ENCODE data around the gene COL9A3.

Gene COL9A3

DNA sequence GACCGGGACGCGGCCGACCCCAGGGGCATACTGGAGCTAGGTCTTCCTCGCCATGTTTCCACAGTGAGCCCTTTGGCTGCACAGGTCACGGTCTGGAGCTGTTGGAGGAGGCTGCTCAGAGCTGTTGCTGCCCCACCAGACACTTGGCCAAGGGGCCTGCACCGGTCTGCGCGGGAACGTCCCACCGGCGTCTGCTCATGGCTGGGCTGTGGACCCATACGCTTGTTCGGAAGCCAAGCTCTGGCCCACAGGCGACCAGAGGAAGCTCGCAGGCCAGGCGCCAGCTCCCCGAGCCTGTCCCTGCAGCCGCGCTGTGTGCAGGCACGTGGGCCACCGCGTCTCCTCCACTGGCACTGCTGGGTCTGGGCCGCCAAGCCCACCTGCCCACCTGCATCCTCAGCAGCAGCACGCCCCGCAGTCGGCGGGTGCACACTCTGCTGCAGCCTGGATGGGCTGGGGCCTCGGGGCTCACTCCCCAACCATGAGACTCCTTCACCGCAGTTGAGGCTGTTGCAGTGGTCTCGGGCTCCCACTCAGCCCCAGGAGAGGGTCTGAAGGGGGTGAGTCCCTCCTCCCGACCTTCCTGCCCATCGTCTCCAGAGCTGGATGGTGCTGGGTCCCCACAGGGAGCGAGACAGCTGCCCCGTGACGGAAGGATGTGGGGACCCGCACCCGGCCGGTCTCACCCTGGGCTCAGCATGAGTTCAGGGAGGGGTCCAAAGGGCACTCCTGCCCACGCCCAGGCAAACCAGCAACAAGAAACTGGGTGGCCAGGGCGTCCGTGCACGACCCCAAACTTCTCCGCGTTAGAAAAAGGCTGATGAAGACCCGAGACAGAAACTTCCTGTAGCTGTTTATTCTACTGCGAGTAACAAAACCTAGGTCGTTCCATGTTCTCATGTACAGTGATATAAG lies 60.3 kb downstream of the COL9A3 start:
- DNase-seq (ENCODE audit: extremely low read depth in 1 of 2, low read depth in 1 of 2), result no peak

- DNase-seq (ENCODE audit: extremely low read depth in 1 of 2, low read depth in 1 of 2), result no peak
These were observed 61.6 kb downstream of the COL9A3 start for GRCh38 chr20:62878244-62879038.

- no peak for DNase-seq (ENCODE audit: extremely low read depth in 1 of 2, low read depth in 1 of 2)
These were observed 62.7 kb downstream of the COL9A3 start for GRCh38 chr20:62879275-62880146.

- DNase-seq (ENCODE audit: extremely low read depth in 1 of 2, low read depth in 1 of 2), result no peak
These were observed 63.5 kb downstream of the COL9A3 start for GRCh38 chr20:62880147-62880934.

DNA sequence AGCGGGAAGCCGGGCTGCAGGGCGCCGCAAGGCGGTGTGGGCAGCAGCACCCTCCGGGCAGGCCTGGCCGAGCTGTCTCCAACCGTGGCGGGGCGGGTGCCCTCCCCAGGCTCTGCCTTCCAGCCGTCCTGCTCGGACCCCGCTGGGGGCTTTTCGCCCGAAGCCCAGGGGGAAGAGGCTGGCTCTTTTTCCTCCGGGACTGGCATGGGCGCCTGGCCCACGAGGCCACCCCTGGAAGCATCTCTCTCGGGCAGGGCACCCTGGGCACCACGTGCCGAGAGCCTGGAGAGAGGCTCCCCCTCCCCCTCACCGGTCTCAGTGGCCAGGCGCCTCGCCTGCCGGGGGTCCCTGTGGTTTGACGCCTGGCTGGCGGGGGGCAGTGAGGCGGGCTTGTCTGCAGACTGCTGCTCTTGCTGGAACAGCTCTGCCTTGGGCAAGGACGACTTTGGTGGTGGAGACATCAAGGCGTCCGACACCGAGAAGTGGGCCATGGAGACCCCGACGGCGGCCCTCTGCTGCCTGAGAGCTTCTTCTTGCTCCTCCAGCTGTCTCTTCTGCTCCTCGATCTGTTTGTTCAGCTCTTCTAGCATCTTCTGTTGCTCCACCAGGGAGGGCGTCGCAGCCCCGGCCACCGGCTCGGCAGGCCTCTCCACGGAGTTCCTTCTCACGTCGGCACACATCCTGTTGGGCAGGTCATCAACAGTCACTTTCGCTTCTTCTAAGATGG lies 64.2 kb downstream of the COL9A3 start:
- no peak for DNase-seq (ENCODE audit: extremely low read depth in 1 of 2, low read depth in 1 of 2)

DNA sequence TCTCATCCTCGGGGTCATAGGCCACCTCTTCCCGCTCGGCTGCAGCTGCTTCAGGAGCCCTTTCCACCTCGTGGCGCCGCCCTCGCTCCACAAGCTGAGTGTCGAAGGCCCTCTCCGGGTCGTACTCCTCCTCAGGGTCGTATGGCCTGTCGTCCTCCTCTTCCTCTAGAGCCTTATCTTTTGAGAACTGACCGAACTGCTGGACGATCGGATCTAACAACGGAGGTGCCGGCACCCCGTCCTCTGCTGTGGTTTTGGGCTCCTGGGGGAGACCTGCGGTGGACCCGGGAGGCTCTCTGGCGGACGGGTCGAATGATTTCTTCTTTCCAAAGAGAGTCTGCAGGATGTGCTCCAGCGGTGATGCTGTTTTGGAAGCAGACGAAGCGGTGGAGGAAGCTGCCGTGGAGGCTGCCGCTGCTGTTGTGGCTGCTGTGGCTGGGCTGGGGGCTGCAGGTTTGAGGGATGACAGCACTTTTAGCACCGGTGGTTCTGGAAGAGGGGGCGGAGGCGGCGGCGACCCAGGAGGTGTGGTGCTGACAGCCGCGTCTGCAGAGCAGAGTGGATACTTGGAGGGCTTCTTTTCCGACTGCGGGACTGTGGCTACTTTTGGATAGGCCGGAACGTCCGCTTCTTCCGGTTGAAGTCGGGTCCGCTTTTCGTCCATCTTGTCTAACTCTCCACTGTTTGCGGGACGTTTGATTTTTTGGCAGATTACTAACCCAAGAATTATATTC lies 65.0 kb downstream of the COL9A3 start:
- no peak for DNase-seq (ENCODE audit: extremely low read depth in 1 of 2, low read depth in 1 of 2)

GRCh38 chr20:62882426-62882825 lies 65.6 kb downstream of the COL9A3 start:
- no peak for DNase-seq (ENCODE audit: extremely low read depth in 1 of 2, low read depth in 1 of 2)

GRCh38 chr20:62884556-62884955 lies 67.7 kb downstream of the COL9A3 start:
- DNase-seq (ENCODE audit: extremely low read depth in 1 of 2, low read depth in 1 of 2), result no peak

DNA sequence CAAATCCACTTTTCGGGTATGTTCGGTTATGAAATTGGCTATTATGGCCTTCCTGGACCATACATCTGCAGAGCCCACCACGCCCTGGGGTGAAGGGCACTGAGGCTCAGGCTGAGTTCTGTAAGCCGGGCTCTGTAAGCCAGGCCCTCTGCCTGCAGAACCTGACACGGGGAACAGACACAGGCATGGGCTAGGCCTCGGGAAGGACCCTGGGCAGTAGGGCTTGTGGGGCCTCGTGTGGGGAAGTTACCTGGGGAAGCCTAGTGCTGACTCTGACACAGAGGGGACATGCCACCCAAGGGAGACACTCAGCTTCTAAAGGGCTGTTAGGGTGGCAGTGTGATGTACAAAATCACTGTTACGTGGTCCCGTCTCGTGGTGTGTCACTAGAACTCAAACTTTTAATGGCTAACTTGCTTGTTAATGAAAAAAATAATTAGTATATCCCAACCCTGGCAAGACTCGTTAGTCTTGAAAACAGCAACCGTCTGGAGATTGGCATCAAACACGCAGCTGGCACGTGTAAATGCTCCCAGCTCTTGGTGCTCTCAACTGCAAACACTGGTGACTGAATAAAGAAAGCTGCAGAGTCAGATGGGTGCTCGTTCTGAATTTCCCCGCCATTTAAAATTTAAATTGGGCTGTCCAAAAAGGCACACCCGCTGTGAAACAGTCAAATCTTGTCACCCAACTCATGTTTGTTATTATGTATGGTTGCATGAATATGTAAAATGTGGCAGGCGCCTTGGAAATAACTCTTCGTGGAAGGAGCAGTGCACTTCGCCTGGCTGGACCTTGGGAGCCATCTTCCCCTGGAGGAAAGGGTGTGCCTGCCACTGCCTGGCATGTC lies 68.4 kb downstream of the COL9A3 start:
- no peak for DNase-seq (ENCODE audit: extremely low read depth in 1 of 2, low read depth in 1 of 2)

GRCh38 chr20:62885896-62886708 lies 69.3 kb downstream of the COL9A3 start:
- DNase-seq (ENCODE audit: extremely low read depth in 1 of 2, low read depth in 1 of 2), result no peak

- no peak for DNase-seq (ENCODE audit: extremely low read depth in 1 of 2, low read depth in 1 of 2)
These were observed 69.8 kb downstream of the COL9A3 start for GRCh38 chr20:62886709-62887058.

- no peak for DNase-seq (ENCODE audit: extremely low read depth in 1 of 2, low read depth in 1 of 2)
These were observed 70.5 kb downstream of the COL9A3 start for GRCh38 chr20:62887152-62887859.

- DNase-seq (ENCODE audit: extremely low read depth in 1 of 2, low read depth in 1 of 2), result no peak
These were observed 71.0 kb downstream of the COL9A3 start for GRCh38 chr20:62887860-62888239.

GRCh38 chr20:62888406-62888805 lies 71.6 kb downstream of the COL9A3 start:
- DNase-seq (ENCODE audit: extremely low read depth in 1 of 2, low read depth in 1 of 2), result no peak

DNA sequence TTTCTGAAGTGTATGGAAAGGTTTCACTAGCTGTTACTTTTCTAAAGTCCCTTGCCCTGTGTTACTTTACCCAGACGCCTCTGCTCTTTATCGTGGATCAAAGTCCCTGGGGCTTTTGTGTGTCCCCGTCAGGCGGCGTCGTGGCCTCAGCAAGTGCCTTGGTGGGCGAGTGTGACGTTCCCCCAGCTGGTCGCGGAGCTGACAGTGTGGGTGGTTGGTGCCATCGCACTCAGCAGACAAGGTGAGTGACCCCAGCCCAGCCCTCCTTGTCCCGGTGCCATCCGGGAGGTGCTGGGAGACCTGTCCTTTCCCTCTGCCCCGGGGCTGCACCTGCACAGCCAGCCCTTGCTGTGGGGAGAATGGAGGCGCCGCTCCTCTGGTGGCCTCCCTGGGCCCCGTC lies 72.1 kb downstream of the COL9A3 start:
- no peak for DNase-seq (ENCODE audit: extremely low read depth in 1 of 2, low read depth in 1 of 2)

DNA sequence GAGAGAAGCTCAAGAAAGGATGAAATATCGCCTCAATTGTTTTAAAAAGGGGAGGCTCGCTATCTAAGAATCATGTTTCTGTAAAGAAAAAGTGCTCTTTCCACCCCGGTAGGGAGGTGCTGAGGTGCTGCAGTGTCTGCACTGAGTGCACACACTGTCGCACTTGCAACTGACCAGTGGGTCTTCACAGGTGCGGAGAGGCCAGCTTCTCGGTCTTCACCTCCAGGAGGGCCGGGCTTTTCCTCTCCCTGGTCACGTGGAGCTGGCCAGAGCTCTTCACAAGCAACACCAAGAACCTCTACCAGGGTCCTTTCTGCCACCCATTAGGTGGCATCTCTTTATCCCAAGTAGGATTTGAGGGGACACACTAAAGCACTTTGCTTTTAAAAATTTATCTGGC lies 72.6 kb downstream of the COL9A3 start:
- DNase-seq (ENCODE audit: extremely low read depth in 1 of 2, low read depth in 1 of 2), result no peak

GRCh38 chr20:62889871-62890270 lies 73.0 kb downstream of the COL9A3 start:
- no peak for DNase-seq (ENCODE audit: extremely low read depth in 1 of 2, low read depth in 1 of 2)
